ENCODE results near the gene EPOP. TPM values are rescaled to one million over a fixed set of nuclear protein-coding genes. Genes with fewer than 3 reads are reported as not detected.
"Not testable (repeated sequence)": the region's sequence is repeated elsewhere in the genome, so short reads cannot be mapped to it uniquely, and the experiment has no call there.

The EPOP gene
- total RNA-seq, 1 donor from 2014 or later = 2.1 TPM

GRCh38 chr17:38653230-38653629 is 21.5 kb downstream of the EPOP start:
- no peak for DNase-seq (ENCODE audit: low read depth)

GRCh38 chr17:38650653-38651173 is 24.0 kb downstream of the EPOP start:
- not testable (repeated sequence) for DNase-seq (ENCODE audit: low read depth)

- DNase-seq (ENCODE audit: low read depth) = no peak
Observed at GRCh38 chr17:38637951-38638350, 36.8 kb downstream of the EPOP start.

DNA sequence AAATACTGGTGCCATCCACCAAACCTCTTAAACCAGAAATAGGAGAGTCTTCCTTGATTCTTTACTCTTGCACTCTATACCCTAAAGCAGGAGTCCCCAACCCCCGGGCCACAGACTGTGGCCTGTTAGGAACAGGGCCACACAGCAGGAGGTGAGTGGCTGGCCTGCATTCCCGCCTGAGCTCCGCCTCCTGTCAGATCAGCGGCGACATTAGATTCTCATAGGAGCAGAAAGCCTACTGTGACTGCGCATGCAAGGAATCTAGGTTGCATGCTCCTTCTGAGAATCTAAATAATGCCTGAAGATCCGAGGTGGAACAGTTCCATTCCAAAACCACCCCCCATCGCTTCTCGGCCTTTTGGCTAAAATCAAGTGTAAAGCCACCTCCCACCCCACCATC is 38.7 kb downstream of the EPOP start:
- no peak for DNase-seq (ENCODE audit: low read depth)

DNA sequence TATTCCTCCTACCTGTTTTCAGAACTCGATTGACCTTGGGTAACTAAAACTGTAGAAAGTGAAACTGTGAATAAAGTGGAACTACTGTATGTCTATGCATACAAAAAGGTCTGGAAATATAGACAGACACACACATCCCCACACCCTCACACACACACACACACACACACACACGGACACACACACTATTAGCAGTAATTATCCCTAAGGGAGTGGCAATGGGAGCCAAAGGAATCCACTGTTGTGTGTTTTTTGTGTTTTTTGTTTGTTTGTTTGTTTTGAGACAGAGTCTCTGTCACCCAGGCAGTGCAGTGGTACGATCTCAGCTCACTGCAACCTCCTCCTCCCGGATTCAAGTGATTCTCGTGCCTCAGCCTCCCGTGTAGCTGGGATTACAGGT is 42.4 kb downstream of the EPOP start:
- no peak for DNase-seq (ENCODE audit: low read depth)

DNA sequence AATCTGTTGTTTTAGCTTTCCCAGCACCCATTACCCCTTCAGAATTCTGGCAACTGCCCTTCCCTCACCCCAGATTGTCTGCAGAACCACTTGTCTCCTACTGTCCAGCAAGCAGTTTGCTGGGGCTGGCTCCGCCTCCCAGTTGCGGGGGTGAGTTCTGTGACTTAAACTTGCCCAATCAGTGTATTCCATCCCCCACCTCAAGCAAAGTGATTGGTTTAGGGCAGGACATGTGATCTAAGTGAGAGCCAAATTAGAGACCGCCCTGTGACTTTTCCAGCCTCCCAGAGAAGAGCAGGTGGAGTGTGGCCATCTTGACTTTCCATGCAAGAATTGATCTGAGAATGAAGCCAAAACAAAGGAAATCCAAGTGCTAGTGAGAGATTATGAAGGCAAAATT is 46.3 kb downstream of the EPOP start:
- DNase-seq (ENCODE audit: low read depth) = peak; percentile 9

DNA sequence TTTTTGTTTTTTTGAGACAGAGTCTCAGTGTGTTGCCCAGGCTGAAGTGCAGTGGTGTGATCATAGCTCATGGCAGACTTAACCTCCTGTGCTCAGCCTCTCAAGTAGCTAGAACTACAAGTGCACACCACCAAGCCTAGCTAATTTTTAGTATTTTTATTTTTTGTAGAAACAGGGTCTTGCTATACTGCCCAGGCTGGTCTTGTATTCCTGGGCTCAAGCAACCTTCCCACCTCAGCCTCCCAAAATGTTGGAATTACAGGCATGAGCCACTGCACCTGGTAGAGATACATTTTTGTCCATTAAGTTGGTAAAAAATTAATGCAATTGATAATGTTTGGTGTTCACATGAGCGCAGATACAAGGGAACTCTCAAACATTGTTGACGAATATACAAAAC is 46.8 kb downstream of the EPOP start:
- DNase-seq (ENCODE audit: low read depth) = no peak

- DNase-seq (ENCODE audit: low read depth) = peak; percentile 18
Observed at GRCh38 chr17:38626606-38627226, 48.0 kb downstream of the EPOP start.

- DNase-seq (ENCODE audit: low read depth) = no peak
Observed at GRCh38 chr17:38625482-38625881, 49.3 kb downstream of the EPOP start.

DNA sequence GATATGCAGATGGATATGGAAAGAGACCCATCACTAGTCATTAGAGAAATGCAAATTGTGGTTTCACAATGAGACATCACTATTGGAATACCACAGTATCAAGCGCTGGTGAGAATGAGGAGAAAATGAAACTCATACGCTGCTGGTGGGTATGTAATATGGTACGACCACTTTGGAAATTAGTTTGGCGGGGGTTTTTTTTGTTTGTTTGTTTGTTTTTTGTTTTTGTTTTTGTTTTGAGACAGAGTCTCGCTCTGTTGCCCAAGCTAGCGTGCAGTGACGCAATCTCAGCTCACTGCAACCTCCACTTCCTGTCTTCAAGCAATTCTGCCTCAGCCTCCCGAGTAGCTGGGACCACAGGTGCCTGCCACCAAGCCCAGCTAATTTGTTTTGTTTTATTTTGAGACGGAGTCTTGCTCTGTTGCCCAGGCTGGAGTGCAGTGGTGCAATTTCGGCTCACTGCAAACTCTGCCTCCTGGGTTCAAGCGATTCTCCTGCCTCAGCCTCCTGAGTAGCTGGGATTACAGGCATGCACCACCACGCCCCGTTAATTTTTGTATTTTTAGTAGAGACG is 49.9 kb downstream of the EPOP start:
- DNase-seq (ENCODE audit: low read depth) = not testable (repeated sequence)

Other genes starting within 250 kb of the EPOP start
- 7.5 and 47.9 TPM in 2 replicates for gene ARHGAP23, start 246.5 kb downstream of the EPOP start, total RNA-seq
- gene SRCIN1, start 69.0 kb downstream of the EPOP start, total RNA-seq = 0.17 and 0.25 TPM in 2 replicates
- 23.4 and 47.7 TPM in 2 replicates for gene MLLT6, start 30.3 kb upstream of the EPOP start, total RNA-seq
- 2.0 and 2.4 TPM in 2 replicates for gene CISD3, start 55.4 kb upstream of the EPOP start, total RNA-seq
- 1.7 and 8.6 TPM in 2 replicates for gene PCGF2, start 73.4 kb upstream of the EPOP start, total RNA-seq
- 129 and 436 TPM in 2 replicates for gene PSMB3, start 77.8 kb upstream of the EPOP start, total RNA-seq
- gene PIP4K2B, start 124.6 kb upstream of the EPOP start, total RNA-seq = 51.6 and 74.6 TPM in 2 replicates
- 6.4 and 16.5 TPM in 2 replicates for gene CWC25, start 150.4 kb upstream of the EPOP start, total RNA-seq
- gene RPL23, start 178.8 kb upstream of the EPOP start, total RNA-seq = 1,111 and 1,343 TPM in 2 replicates
- 180 and 272 TPM in 2 replicates for gene LASP1, start 195.1 kb upstream of the EPOP start, total RNA-seq